WTC11 (cell line): ENCODE measurements around the gene CERS2. TPM values are rescaled to one million over a fixed set of nuclear protein-coding genes. Genes with fewer than 3 reads are reported as not detected.

Source experiments
- ATAC-seq: fragments of 200-7000 bp; cut with Tn5 transposase; 2 replicates; pipeline ENCODE4 v1.10.0; 2021; ENCODE audit warnings: mild to moderate bottlenecking, moderate library complexity
- CTCF ChIA-PET: fragments of 300-600 bp; sonication (Branson Sonifier 250); formaldehyde crosslinking; loops from one replicate; lab custom pipeline; 2021; ENCODE audit warnings: antibody characterized with exemption; lab: Charles Lee
- POLR2A ChIA-PET: fragments of 350-600 bp; sonication (Branson Sonifier 250); formaldehyde crosslinking; loops from one replicate; lab custom pipeline; 2021; ENCODE audit warnings: antibody characterized with exemption; lab: Charles Lee
- DNase-seq: peaks from one replicate; pipeline ENCODE4 v3.0.0; 2021; ENCODE audit warnings: low spot score
- H3K27ac Mint-ChIP-seq: 2 replicates; pipeline ENCODE4 v1.8.0; 2021; ENCODE audit warnings: mixed read lengths
- H3K27me3 Mint-ChIP-seq: 2 replicates; pipeline ENCODE4 v1.8.0; 2021; ENCODE audit warnings: low read depth, mild to moderate bottlenecking, moderate library complexity, mixed read lengths
- H3K36me3 Mint-ChIP-seq: 2 replicates; pipeline ENCODE4 v1.8.0; 2021; ENCODE audit warnings: mixed read lengths
- H3K4me1 Mint-ChIP-seq: 2 replicates; pipeline ENCODE4 v1.8.0; 2022; ENCODE audit warnings: mixed read lengths
- H3K4me3 Mint-ChIP-seq: 2 replicates; pipeline ENCODE4 v1.8.0; 2021; ENCODE audit warnings: mild to moderate bottlenecking, moderate library complexity, mixed read lengths
- H3K9me3 Mint-ChIP-seq: 2 replicates; pipeline ENCODE4 v1.8.0; 2021; ENCODE audit warnings: mixed read lengths
- ATF1 ChIP-seq: sonication (generic); formaldehyde crosslinking; IDR thresholded peaks from 2 replicates; pipeline ENCODE4 v1.8.1; 2023; ENCODE audit warnings: mild to moderate bottlenecking, moderate library complexity, missing genetic modification reagents
- CBFB ChIP-seq: sonication (generic); formaldehyde crosslinking; IDR thresholded peaks from 2 replicates; pipeline ENCODE4 v1.8.1; 2022; ENCODE audit warnings: mild to moderate bottlenecking, low read depth, missing genetic modification reagents
- CTCF ChIP-seq: fragments of 200-600 bp; IDR thresholded peaks from 2 replicates; pipeline ENCODE4 v1.8.0; 2022; ENCODE audit warnings: antibody characterized with exemption
- E2F5 ChIP-seq: sonication (generic); formaldehyde crosslinking; IDR thresholded peaks from 2 replicates; pipeline ENCODE4 v1.8.1; 2022; ENCODE audit warnings: mild to moderate bottlenecking, moderate library complexity, missing genetic modification reagents
- ELF4 ChIP-seq: sonication (generic); formaldehyde crosslinking; IDR thresholded peaks from 2 replicates; pipeline ENCODE4 v1.8.1; 2022; ENCODE audit warnings: low read depth, mild to moderate bottlenecking, moderate library complexity, missing genetic modification reagents
- EMX1 ChIP-seq: fragments of 250-450 bp; sonication (Bioruptor Pico); IDR thresholded peaks from 2 replicates; pipeline ENCODE4 v1.8.0; 2021; ENCODE audit warnings: mild to moderate bottlenecking
- FOXP4 ChIP-seq: sonication (generic); formaldehyde crosslinking; IDR thresholded peaks from 2 replicates; pipeline ENCODE4 v1.8.0; 2022; ENCODE audit warnings: mild to moderate bottlenecking, missing genetic modification reagents
- GRHL2 ChIP-seq: fragments of 250-450 bp; sonication (Bioruptor Pico); IDR thresholded peaks from 2 replicates; pipeline ENCODE4 v1.8.0; 2022; ENCODE audit warnings: mild to moderate bottlenecking, moderate library complexity; ENCODE audit not compliant: insufficient replicate concordance, severe bottlenecking
- IRF1 ChIP-seq: sonication (generic); formaldehyde crosslinking; IDR thresholded peaks from 2 replicates; pipeline ENCODE4 v1.8.0; 2023; ENCODE audit warnings: missing genetic modification reagents
- MAX ChIP-seq: sonication (generic); formaldehyde crosslinking; IDR thresholded peaks from 2 replicates; pipeline ENCODE4 v1.8.0; 2022; ENCODE audit warnings: mild to moderate bottlenecking, missing genetic modification reagents
- NFE2L1 ChIP-seq: sonication (generic); formaldehyde crosslinking; IDR thresholded peaks from 2 replicates; pipeline ENCODE4 v1.8.1; 2023; ENCODE audit warnings: missing genetic modification reagents
- NR2C2 ChIP-seq: sonication (generic); formaldehyde crosslinking; IDR thresholded peaks from 2 replicates; pipeline ENCODE4 v1.8.0; 2022; ENCODE audit warnings: mild to moderate bottlenecking, missing genetic modification reagents
- PRRX2 ChIP-seq: fragments of 250-450 bp; sonication (Bioruptor Pico); IDR thresholded peaks from 2 replicates; pipeline ENCODE4 v1.8.0; 2021; ENCODE audit warnings: mild to moderate bottlenecking
- SMAD4 ChIP-seq: sonication (generic); formaldehyde crosslinking; IDR thresholded peaks from 2 replicates; pipeline ENCODE4 v1.8.0; 2022; ENCODE audit warnings: mild to moderate bottlenecking, missing genetic modification reagents
- SOX15 ChIP-seq: fragments of 250-450 bp; sonication (Bioruptor Pico); IDR thresholded peaks from 2 replicates; pipeline ENCODE4 v1.9.0; 2021; ENCODE audit warnings: mild to moderate bottlenecking
- SP1 ChIP-seq: sonication (generic); formaldehyde crosslinking; conservative IDR thresholded peaks from 2 replicates; pipeline ENCODE4 v1.8.1; 2022; ENCODE audit warnings: missing genetic modification reagents
- TCF7 ChIP-seq: sonication (generic); formaldehyde crosslinking; IDR thresholded peaks from 2 replicates; pipeline ENCODE4 v1.8.0; 2022; ENCODE audit warnings: mild to moderate bottlenecking, low read depth, missing genetic modification reagents, moderate library complexity
- TEAD1 ChIP-seq: sonication (generic); formaldehyde crosslinking; IDR thresholded peaks from 2 replicates; pipeline ENCODE4 v1.8.0; 2022; ENCODE audit warnings: mild to moderate bottlenecking, missing genetic modification reagents
- ZBTB21 ChIP-seq: sonication (generic); formaldehyde crosslinking; IDR thresholded peaks from 2 replicates; pipeline ENCODE4 v1.8.1; 2023; ENCODE audit warnings: mild to moderate bottlenecking, missing genetic modification reagents, borderline replicate concordance
- ZNF121 ChIP-seq: sonication (generic); formaldehyde crosslinking; IDR thresholded peaks from 2 replicates; pipeline ENCODE4 v1.8.0; 2023; ENCODE audit warnings: missing genetic modification reagents
- ZNF138 ChIP-seq: sonication (generic); formaldehyde crosslinking; conservative IDR thresholded peaks from 2 replicates; pipeline ENCODE4 v1.8.1; 2022; ENCODE audit warnings: mild to moderate bottlenecking, moderate library complexity, missing genetic modification reagents
- ZNF232 ChIP-seq: sonication (generic); formaldehyde crosslinking; IDR thresholded peaks from 2 replicates; pipeline ENCODE4 v1.8.0; 2022; ENCODE audit warnings: mild to moderate bottlenecking, missing genetic modification reagents
- ZSCAN18 ChIP-seq: fragments of 250-450 bp; sonication (Bioruptor Pico); IDR thresholded peaks from 2 replicates; pipeline ENCODE4 v2.1.2; 2022; ENCODE audit warnings: mild to moderate bottlenecking, moderate library complexity
- total RNA-seq: library from RNA; stranded (reverse); gene quantifications from 3 replicates; pipeline ENCODE4 v1.2.3, GENCODE V29; 2021

Gene CERS2
- total RNA-seq, 1 experiment from 2014 or later, result 182 TPM

- H3K4me1 Mint-ChIP-seq, result peaks cover 6% of the 10 kb centered on the region; the same call in 1 of the 2 replicates
- ChIA-PET POLR2A (interaction anchor here (1.1 kb wide), 1 partner anchor 9 kb away, joined by 3 read pairs; the partner anchor contains the start of gene MINDY1), CTCF (interaction anchor here (1.2 to 5.7 kb wide), 7 partner anchors 8 to 51 kb away, joined by 3 to 109 read pairs (median 7); partner anchors contain the start of genes ANXA9, C1orf56, CERS2 and MINDY1)
- H3K27me3 Mint-ChIP-seq, result no peaks in the 10 kb centered on the region
- no peaks in the 10 kb centered on the region for H3K36me3 Mint-ChIP-seq
- no peak for TF ChIP-seq ELF4 (CRISPR knock-in tag)
- no peak for TF ChIP-seq ZNF121 (CRISPR knock-in tag)
- no peak for TF ChIP-seq ZBTB21 (CRISPR knock-in tag)
- ATAC-seq (no peak), DNase-seq (no peak)
- peak overlapping the region; percentile 63; the same call in 1 of the 2 replicates for H3K27ac Mint-ChIP-seq
- no peak overlapping the region for H3K4me3 Mint-ChIP-seq
- H3K9me3 Mint-ChIP-seq, result no peaks in the 10 kb centered on the region
Observed at GRCh38 chr1:150997126-150997872, 22.7 kb upstream of the CERS2 start.

- POLR2A ChIA-PET, result interaction anchor here (0.7 to 1.3 kb wide), 5 partner anchors 10 to 299 kb away, joined by 3 to 8 read pairs (median 3); partner anchors contain the start of gene ANXA9
- H3K27me3 Mint-ChIP-seq, result no peaks in the 10 kb centered on the region
- peak overlapping the region; percentile 70; the same call in 1 of the 2 replicates for H3K27ac Mint-ChIP-seq
Observed at GRCh38 chr1:150995896-150996295, 21.3 kb upstream of the CERS2 start.

GRCh38 chr1:150995460-150995859 is 20.8 kb upstream of the CERS2 start:
- H3K36me3 Mint-ChIP-seq, result no peaks in the 10 kb centered on the region
- POLR2A ChIA-PET, result interaction anchor here (0.9 to 1.3 kb wide), 2 partner anchors 14 to 299 kb away, joined by 3 to 8 read pairs; partner anchors contain the start of gene ANXA9
- CTCF ChIA-PET, result interaction anchor here (0.7 to 5.7 kb wide), 13 partner anchors 10 to 428 kb away, joined by 3 to 109 read pairs (median 4); partner anchors contain the start of genes ANXA9, CERS2, GOLPH3L and MINDY1
- ATAC-seq, result no peak
- peak overlapping the region; percentile 70; the same call in 1 of the 2 replicates for H3K27ac Mint-ChIP-seq
- no peaks in the 10 kb centered on the region for H3K27me3 Mint-ChIP-seq
- no peak overlapping the region for H3K4me3 Mint-ChIP-seq
- H3K9me3 Mint-ChIP-seq, result no peaks in the 10 kb centered on the region
- no peak for DNase-seq
- peaks cover 6% of the 10 kb centered on the region; the same call in 1 of the 2 replicates for H3K4me1 Mint-ChIP-seq
- TF ChIP-seq NR2C2 (CRISPR knock-in tag) (no peak), FOXP4 (CRISPR knock-in tag) (no peak), MAX (CRISPR knock-in tag) (no peak), ZSCAN18 (CRISPR knock-in tag) (no peak), CBFB (no peak), GRHL2 (CRISPR knock-in tag) (no peak), EMX1 (CRISPR knock-in tag) (no peak), E2F5 (CRISPR knock-in tag) (no peak), IRF1 (CRISPR knock-in tag) (no peak), SMAD4 (CRISPR knock-in tag) (no peak), TCF7 (CRISPR knock-in tag) (no peak), TEAD1 (CRISPR knock-in tag) (no peak), NFE2L1 (no peak), ATF1 (CRISPR knock-in tag) (no peak), ZNF121 (CRISPR knock-in tag) (no peak)

More at GRCh38 chr1:150995896-150996295, 21.3 kb upstream of the CERS2 start:
- Mint-ChIP-seq H3K9me3 (no peaks in the 10 kb centered on the region), H3K4me3 (no peak overlapping the region), H3K36me3 (no peaks in the 10 kb centered on the region), H3K4me1 (peaks cover 6% of the 10 kb centered on the region; the same call in 1 of the 2 replicates)
- CTCF ChIA-PET, result interaction anchor here (0.5 to 5.7 kb wide), 29 partner anchors 9 to 458 kb away, joined by 3 to 109 read pairs (median 4); partner anchors contain the start of genes ANXA9, ARNT, C1orf56 and CERS2
- TF ChIP-seq ZNF232 (CRISPR knock-in tag), result no peak
- TF ChIP-seq CTCF, result peak; percentile 92
- TF ChIP-seq PRRX2 (CRISPR knock-in tag), result no peak
- TF ChIP-seq ZNF138 (CRISPR knock-in tag), result no peak
- TF ChIP-seq SP1 (CRISPR knock-in tag), result no peak
- TF ChIP-seq SOX15 (CRISPR knock-in tag), result no peak
- DNase-seq (peak; percentile 64), ATAC-seq (peak; percentile 75)
